ENCODE results near the gene SNU13. TPM values are rescaled to one million over a fixed set of nuclear protein-coding genes. Genes with fewer than 3 reads are reported as not detected.

SNU13 gene
- 104 to 216 TPM (median 183 TPM) in 5 replicates for total RNA-seq (2022; extraction: Qiagen RNA extraction; ENCODE audit: low read depth)

GRCh38 chr22:41688365-41689211, at the start of gene SNU13:
SNU13 (minus strand) TSS chr22:41688867; CDS start chr22:41688796, 71 bp downstream.

DNA sequence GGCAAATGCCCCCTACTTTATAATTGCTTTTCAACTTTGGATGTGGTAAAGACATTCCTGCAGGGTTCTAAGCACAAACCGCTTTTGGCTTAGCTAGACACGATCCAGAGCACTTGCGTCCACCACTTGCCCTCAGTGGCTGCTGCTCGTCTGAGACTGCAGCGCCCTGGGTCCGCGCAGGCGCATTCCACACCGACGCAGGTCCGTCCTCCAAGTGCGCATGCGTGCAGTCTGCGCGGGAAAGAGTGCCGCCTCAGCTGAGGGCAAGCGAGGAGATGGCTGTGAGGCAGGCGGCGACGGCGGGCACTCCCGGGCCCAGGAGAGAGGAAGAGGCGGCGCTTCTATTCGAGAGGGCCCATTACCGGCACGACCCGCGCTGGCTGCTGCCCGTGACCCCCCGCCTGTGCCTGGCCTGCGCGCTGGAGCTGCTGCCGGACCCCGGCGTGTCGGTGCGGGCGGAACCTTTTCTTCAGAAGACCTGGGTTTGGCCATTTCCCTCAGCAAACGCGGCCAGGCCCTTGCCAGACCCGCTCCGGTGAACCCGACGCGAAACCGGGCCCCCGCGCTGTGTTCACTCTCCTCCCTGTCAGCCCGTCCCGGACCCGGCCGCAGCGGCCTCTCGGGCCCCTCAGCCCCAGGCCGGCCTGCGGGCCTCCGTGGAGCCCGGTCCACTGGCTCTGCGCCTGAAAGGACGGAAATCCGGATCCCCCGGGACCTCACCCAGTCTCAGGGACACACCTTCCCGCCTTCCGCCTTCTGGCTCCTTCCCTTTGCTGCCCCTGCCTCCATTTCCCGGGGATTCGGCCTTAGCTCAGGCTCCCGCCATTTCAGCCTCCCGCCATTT, 10.8 kb upstream of the SNU13 start, which contains the start of gene MEI1:
TSS of gene MEI1 (plus strand) at position 240 of the 844 bp plus-strand sequence. CDS start at position 276, 36 bp downstream.

Other genes starting within 250 kb of the SNU13 start
- gene TOB2, start 242.1 kb downstream of the SNU13 start, total RNA-seq (2022; extraction: Qiagen RNA extraction; ENCODE audit: low read depth) = 21.3 to 23.8 TPM (median 21.8 TPM) in 5 replicates
- 62.0 to 76.5 TPM (median 68.6 TPM) in 5 replicates for gene PHF5A, start 220.2 kb downstream of the SNU13 start, total RNA-seq (2022; extraction: Qiagen RNA extraction; ENCODE audit: low read depth)
- gene ACO2, start 219.8 kb downstream of the SNU13 start, total RNA-seq (2022; extraction: Qiagen RNA extraction; ENCODE audit: low read depth) = 45.2 to 48.6 TPM (median 47.0 TPM) in 5 replicates
- 29.9 to 51.9 TPM (median 46.8 TPM) in 5 replicates for gene POLR3H, start 144.4 kb downstream of the SNU13 start, total RNA-seq (2022; extraction: Qiagen RNA extraction; ENCODE audit: low read depth)
- 1.9 to 3.6 TPM (median 2.2 TPM) in 5 replicates for gene CSDC2, start 127.9 kb downstream of the SNU13 start, total RNA-seq (2022; extraction: Qiagen RNA extraction; ENCODE audit: low read depth)
- 24.4 to 29.8 TPM (median 28.7 TPM) in 5 replicates for gene PMM1, start 99.0 kb downstream of the SNU13 start, total RNA-seq (2022; extraction: Qiagen RNA extraction; ENCODE audit: low read depth)
- gene DESI1, start 67.8 kb downstream of the SNU13 start, total RNA-seq (2022; extraction: Qiagen RNA extraction; ENCODE audit: low read depth) = 15.4 to 19.4 TPM (median 16.3 TPM) in 5 replicates
- 292 to 348 TPM (median 308 TPM) in 5 replicates for gene XRCC6, start 67.6 kb downstream of the SNU13 start, total RNA-seq (2022; extraction: Qiagen RNA extraction; ENCODE audit: low read depth)
- gene MEI1, start 10.6 kb upstream of the SNU13 start, total RNA-seq (2022; extraction: Qiagen RNA extraction; ENCODE audit: low read depth) = not detected in 5 replicates
- gene CCDC134, start 111.8 kb upstream of the SNU13 start, total RNA-seq (2022; extraction: Qiagen RNA extraction; ENCODE audit: low read depth) = 3.3 to 4.1 TPM (median 3.6 TPM) in 5 replicates
- 24.4 to 32.7 TPM (median 29.5 TPM) in 5 replicates for gene SREBF2, start 144.2 kb upstream of the SNU13 start, total RNA-seq (2022; extraction: Qiagen RNA extraction; ENCODE audit: low read depth)
- 0.13 to 0.19 TPM (median 0.15 TPM) in 4 of 5 replicates, not detected in the other for gene SHISA8, start 226.2 kb upstream of the SNU13 start, total RNA-seq (2022; extraction: Qiagen RNA extraction; ENCODE audit: low read depth)
- 0.13 to 0.30 TPM (median 0.21 TPM) in 5 replicates for gene TNFRSF13C, start 237.9 kb upstream of the SNU13 start, total RNA-seq (2022; extraction: Qiagen RNA extraction; ENCODE audit: low read depth)

Data from A549 treated with CpdA at 1 μM for 4 hours (cell line).